Mammary epithelial cell (primary cell): ENCODE data around the gene SPAG16.

Experiments used
- CTCF ChIP-seq, 2 donors: IDR thresholded peaks in 1 of 2; conservative IDR thresholded peaks in 1 of 2; 2 replicates each; pipeline ENCODE4 v1.5.1; 2011 to 2012; ENCODE audit warnings: inconsistent platforms in 2 of 2, low read length in 2 of 2, mild to moderate bottlenecking in 2 of 2, control low read depth in 1 of 2, low read depth in 1 of 2; ENCODE audit not compliant: insufficient read depth in 1 of 2; ENCODE audit errors: extremely low read depth in 1 of 2
- EZH2 ChIP-seq: IDR thresholded peaks from 2 replicates; pipeline ENCODE4 v1.6.1; 2012; ENCODE audit warnings: low read length, inconsistent platforms, borderline replicate concordance

GRCh38 chr2:214294426-214294825, 1010.2 kb downstream of the SPAG16 start:
- no peak for TF ChIP-seq CTCF (conservative IDR thresholded peaks at IDR 0.05 in 1 of 2, IDR thresholded peaks at IDR 0.05 in 1 of 2; ENCODE audit: extremely low read depth in 1 of 2, insufficient read depth in 1 of 2, low read depth in 1 of 2, low read length in 2 of 2)
- no peak for TF ChIP-seq EZH2
